ENCODE results near the gene PTPRU.

- TF ChIP-seq, protein P1, sequence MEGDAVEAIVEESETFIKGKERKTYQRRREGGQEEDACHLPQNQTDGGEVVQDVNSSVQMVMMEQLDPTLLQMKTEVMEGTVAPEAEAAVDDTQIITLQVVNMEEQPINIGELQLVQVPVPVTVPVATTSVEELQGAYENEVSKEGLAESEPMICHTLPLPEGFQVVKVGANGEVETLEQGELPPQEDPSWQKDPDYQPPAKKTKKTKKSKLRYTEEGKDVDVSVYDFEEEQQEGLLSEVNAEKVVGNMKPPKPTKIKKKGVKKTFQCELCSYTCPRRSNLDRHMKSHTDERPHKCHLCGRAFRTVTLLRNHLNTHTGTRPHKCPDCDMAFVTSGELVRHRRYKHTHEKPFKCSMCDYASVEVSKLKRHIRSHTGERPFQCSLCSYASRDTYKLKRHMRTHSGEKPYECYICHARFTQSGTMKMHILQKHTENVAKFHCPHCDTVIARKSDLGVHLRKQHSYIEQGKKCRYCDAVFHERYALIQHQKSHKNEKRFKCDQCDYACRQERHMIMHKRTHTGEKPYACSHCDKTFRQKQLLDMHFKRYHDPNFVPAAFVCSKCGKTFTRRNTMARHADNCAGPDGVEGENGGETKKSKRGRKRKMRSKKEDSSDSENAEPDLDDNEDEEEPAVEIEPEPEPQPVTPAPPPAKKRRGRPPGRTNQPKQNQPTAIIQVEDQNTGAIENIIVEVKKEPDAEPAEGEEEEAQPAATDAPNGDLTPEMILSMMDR (IDR thresholded peaks at IDR 0.05) = no peak
- no peak for TF ChIP-seq POLR2A (IDR thresholded peaks at IDR 0.05)
Observed at GRCh38 chr1:29358183-29358582, 121.9 kb downstream of the PTPRU start.
